SK-N-SH treated with all-trans-retinoic acid at 6 μM for 48 hours (cell line): Measurements from ENCODE around the gene SYCP2.

ENCODE experiments used
- BACH2 ChIP-seq: fragments of 250-450 bp; sonication (Bioruptor Pico); IDR thresholded peaks from 2 replicates; pipeline ENCODE4 v1.9.0; 2021; ENCODE audit warnings: mild to moderate bottlenecking, borderline replicate concordance
- CSDC2 ChIP-seq: fragments of 250-450 bp; sonication (Bioruptor Pico); IDR thresholded peaks from 2 replicates; pipeline ENCODE4 v1.5.0; 2020; ENCODE audit warnings: mild to moderate bottlenecking, moderate library complexity
- ISL1 ChIP-seq: fragments of 250-450 bp; sonication (Bioruptor Pico); IDR thresholded peaks from 2 replicates; pipeline ENCODE4 v2.1.2; 2022; ENCODE audit warnings: mild to moderate bottlenecking, moderate library complexity
- TCF4 ChIP-seq: fragments of 250-450 bp; sonication (Bioruptor Pico); IDR thresholded peaks from 2 replicates; pipeline ENCODE4 v1.8.0; 2021; ENCODE audit warnings: mild to moderate bottlenecking, moderate library complexity, borderline replicate concordance
- ZC3H10 ChIP-seq: fragments of 250-450 bp; sonication (Bioruptor Pico); IDR thresholded peaks from 2 replicates; pipeline ENCODE4 v1.5.1; 2021; ENCODE audit warnings: mild to moderate bottlenecking, moderate library complexity
- ZFP3 ChIP-seq: fragments of 250-450 bp; sonication (Bioruptor Pico); IDR thresholded peaks from 2 replicates; pipeline ENCODE4 v1.5.0; 2020; ENCODE audit warnings: mild to moderate bottlenecking, moderate library complexity
- ZFP30 ChIP-seq: fragments of 450-650 bp; formaldehyde crosslinking; IDR thresholded peaks from 2 replicates; pipeline ENCODE4 v1.5.0; 2022; ENCODE audit warnings: mild to moderate bottlenecking, moderate library complexity
- ZNF565 ChIP-seq: fragments of 450-650 bp; formaldehyde crosslinking; conservative IDR thresholded peaks from 2 replicates; pipeline ENCODE4 v1.5.0; 2020; ENCODE audit warnings: low read depth, mild to moderate bottlenecking, moderate library complexity
- ZNF70 ChIP-seq: fragments of 450-650 bp; formaldehyde crosslinking; IDR thresholded peaks from 2 replicates; pipeline ENCODE4 v1.5.0; 2020; ENCODE audit warnings: mild to moderate bottlenecking, moderate library complexity
- TF ChIP-seq, protein P1 (sequence below): fragments of 250-450 bp; sonication (Bioruptor Pico); IDR thresholded peaks from 2 replicates; pipeline ENCODE4 v1.5.1; 2020; ENCODE audit warnings: low read depth, mild to moderate bottlenecking, moderate library complexity
- TF ChIP-seq, protein P2 (sequence below): fragments of 250-450 bp; sonication (Bioruptor Pico); IDR thresholded peaks from 2 replicates; pipeline ENCODE4 v1.8.0; 2020; ENCODE audit warnings: mild to moderate bottlenecking, moderate library complexity, borderline replicate concordance
- TF ChIP-seq, protein P3 (sequence below): fragments of 250-450 bp; sonication (Bioruptor Pico); IDR thresholded peaks from 2 replicates; pipeline ENCODE4 v1.5.1; 2021; ENCODE audit warnings: mild to moderate bottlenecking, moderate library complexity
- TF ChIP-seq, protein P4 (sequence below): fragments of 250-450 bp; sonication (Bioruptor Pico); IDR thresholded peaks from 2 replicates; pipeline ENCODE4 v1.8.0; 2021; ENCODE audit warnings: low read depth, mild to moderate bottlenecking, moderate library complexity, borderline replicate concordance

DNA sequence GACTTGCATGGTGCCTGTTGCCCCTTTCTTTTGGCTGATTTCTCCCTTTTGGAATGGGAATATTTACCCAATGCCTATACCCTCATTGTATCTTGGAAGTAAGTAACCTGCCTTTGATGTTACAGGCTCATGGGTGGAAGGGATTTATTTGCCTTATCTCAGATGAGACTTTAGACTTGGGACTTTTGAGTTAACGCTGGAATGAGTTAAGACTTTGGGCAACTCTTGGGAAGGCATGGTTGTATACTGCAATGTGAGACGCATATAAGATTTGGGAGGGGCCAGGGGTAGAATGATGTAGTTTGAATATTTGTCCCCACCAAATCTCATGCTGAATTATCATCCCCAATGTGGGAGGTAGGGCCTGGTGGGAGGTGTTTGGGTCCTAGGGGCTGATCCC lies 75.5 kb downstream of the SYCP2 start:
- TF ChIP-seq BACH2 (no peak), ISL1 (CRISPR knock-in tag) (no peak), ZFP3 (CRISPR knock-in tag) (no peak), ZNF565 (no peak), ZNF70 (CRISPR knock-in tag) (no peak), TCF4 (CRISPR knock-in tag) (no peak), CSDC2 (CRISPR knock-in tag) (no peak), ZFP30 (CRISPR knock-in tag) (no peak), ZC3H10 (CRISPR knock-in tag) (no peak)
- TF ChIP-seq, protein P1, sequence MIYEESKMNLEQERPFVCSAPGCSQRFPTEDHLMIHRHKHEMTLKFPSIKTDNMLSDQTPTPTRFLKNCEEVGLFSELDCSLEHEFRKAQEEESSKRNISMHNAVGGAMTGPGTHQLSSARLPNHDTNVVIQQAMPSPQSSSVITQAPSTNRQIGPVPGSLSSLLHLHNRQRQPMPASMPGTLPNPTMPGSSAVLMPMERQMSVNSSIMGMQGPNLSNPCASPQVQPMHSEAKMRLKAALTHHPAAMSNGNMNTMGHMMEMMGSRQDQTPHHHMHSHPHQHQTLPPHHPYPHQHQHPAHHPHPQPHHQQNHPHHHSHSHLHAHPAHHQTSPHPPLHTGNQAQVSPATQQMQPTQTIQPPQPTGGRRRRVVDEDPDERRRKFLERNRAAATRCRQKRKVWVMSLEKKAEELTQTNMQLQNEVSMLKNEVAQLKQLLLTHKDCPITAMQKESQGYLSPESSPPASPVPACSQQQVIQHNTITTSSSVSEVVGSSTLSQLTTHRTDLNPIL (CRISPR knock-in tag): no peak
- TF ChIP-seq, protein P2, sequence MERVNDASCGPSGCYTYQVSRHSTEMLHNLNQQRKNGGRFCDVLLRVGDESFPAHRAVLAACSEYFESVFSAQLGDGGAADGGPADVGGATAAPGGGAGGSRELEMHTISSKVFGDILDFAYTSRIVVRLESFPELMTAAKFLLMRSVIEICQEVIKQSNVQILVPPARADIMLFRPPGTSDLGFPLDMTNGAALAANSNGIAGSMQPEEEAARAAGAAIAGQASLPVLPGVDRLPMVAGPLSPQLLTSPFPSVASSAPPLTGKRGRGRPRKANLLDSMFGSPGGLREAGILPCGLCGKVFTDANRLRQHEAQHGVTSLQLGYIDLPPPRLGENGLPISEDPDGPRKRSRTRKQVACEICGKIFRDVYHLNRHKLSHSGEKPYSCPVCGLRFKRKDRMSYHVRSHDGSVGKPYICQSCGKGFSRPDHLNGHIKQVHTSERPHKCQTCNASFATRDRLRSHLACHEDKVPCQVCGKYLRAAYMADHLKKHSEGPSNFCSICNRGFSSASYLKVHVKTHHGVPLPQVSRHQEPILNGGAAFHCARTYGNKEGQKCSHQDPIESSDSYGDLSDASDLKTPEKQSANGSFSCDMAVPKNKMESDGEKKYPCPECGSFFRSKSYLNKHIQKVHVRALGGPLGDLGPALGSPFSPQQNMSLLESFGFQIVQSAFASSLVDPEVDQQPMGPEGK (CRISPR knock-in tag): no peak
- TF ChIP-seq, protein P3, sequence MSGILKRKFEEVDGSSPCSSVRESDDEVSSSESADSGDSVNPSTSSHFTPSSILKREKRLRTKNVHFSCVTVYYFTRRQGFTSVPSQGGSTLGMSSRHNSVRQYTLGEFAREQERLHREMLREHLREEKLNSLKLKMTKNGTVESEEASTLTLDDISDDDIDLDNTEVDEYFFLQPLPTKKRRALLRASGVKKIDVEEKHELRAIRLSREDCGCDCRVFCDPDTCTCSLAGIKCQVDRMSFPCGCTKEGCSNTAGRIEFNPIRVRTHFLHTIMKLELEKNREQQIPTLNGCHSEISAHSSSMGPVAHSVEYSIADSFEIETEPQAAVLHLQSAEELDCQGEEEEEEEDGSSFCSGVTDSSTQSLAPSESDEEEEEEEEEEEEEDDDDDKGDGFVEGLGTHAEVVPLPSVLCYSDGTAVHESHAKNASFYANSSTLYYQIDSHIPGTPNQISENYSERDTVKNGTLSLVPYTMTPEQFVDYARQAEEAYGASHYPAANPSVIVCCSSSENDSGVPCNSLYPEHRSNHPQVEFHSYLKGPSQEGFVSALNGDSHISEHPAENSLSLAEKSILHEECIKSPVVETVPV: no peak
- TF ChIP-seq, protein P4, sequence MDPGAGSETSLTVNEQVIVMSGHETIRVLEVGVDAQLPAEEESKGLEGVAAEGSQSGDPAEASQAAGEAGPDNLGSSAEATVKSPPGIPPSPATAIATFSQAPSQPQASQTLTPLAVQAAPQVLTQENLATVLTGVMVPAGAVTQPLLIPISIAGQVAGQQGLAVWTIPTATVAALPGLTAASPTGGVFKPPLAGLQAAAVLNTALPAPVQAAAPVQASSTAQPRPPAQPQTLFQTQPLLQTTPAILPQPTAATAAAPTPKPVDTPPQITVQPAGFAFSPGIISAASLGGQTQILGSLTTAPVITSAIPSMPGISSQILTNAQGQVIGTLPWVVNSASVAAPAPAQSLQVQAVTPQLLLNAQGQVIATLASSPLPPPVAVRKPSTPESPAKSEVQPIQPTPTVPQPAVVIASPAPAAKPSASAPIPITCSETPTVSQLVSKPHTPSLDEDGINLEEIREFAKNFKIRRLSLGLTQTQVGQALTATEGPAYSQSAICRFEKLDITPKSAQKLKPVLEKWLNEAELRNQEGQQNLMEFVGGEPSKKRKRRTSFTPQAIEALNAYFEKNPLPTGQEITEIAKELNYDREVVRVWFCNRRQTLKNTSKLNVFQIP (CRISPR knock-in tag): no peak
